ENCODE data around the gene NLRP2B.
"Not testable (repeated sequence)": the region's sequence is repeated elsewhere in the genome, so short reads cannot be mapped to it uniquely, and the experiment has no call there.

NLRP2B gene

GRCh38 chrX:57680160-57680559 is at the start of gene NLRP2B:
Gene NLRP2B, minus strand, starts transcription at chrX:57680260.
- DNase-seq (ENCODE audit: low read depth in 2 of 2): no peak

- DNase-seq (ENCODE audit: low read depth in 2 of 2): not testable (repeated sequence)
These were observed 45.9 kb upstream of the NLRP2B start for GRCh38 chrX:57725995-57726394.

DNA sequence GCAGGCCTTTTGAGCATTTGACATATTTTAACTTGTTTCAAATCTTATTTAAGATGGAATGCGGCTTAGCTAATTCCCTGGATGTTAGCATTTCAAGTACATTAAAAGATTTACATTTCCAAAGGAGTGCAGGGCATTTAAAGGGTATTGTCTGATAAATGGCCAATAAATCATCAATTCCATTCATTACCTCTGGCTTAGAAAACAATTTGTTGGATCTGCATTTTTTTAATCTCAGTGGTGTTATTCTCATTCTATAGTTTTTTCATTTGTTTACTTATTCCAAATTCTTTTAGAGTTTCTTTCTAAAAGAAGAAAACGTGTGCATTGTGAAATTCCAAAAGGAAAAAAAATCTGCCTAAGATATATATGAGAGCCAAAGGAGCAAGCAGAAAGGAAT is 1.3 kb upstream of the NLRP2B start:
- DNase-seq (ENCODE audit: low read depth in 2 of 2): no peak

DNA sequence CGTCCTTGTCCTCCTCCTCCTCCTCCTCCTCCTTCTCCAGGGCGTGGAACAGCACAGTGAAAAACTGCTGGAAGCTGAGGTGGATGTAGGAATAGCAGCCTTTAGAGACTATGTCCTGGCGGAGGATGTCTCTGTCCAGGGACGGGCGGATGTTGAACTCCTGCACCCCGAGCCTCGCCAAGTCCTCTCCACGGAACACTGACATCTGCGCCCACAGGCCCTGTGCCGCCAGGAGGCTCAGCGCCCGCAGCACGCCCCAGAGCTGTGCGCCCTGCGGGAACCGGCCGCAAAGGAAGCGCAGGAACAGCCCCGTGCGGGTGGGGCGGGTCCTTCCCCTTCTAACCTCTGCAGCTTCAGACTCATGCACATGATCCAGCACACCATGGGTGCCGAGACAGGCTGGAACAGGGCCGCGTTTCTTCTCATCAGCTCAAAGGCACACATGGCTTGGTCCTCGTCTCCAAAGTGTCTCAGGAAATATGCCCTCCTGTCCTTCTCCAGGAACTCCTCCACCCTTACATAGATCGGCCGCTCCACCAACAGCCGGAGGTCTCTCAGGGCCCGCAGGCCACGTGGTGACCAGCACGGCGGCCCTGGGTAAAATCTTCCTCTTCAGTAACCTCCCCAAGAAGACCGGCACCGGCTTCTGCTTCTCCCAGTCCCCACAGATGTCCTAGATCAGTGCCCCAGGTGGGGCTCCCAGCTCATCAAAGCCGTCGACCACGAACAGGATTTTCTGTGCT is 1.2 kb downstream of the NLRP2B start:
- no peak for DNase-seq (ENCODE audit: low read depth in 2 of 2)

DNA sequence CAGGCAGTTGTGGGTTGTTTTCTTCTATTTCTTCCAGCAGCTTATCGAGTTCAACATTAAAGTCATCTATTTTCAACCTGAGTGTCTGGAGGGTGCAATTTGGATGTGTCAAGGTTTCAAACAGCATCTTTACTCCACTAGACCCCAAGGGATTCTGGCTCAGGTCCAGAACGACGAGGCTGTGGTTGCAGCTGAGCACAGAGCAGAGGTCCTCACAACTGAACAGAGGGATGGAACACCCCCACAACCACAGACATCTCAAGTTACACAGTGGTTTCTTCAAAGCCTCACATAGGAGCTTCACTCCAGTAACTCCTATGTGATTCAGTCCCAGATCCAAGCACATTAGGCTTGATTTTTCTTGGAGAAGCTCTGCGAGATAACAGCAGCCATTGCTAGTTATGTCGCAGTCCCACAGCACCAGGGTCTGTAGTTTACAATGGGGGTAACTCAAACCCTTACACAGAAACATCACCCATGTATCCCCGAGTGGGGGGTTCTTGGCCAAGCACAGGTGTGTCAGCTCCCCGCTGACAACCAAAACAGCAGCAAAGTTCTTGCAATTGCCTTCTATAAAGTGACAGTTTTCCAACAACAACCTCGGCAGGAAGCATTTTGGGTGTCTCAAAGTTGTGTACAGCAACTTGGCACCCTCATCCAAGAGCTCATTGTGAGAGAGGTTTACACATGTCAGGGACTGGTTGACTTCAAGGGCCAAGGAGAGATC is 2.8 kb downstream of the NLRP2B start:
- DNase-seq (ENCODE audit: low read depth in 2 of 2): no peak

DNA sequence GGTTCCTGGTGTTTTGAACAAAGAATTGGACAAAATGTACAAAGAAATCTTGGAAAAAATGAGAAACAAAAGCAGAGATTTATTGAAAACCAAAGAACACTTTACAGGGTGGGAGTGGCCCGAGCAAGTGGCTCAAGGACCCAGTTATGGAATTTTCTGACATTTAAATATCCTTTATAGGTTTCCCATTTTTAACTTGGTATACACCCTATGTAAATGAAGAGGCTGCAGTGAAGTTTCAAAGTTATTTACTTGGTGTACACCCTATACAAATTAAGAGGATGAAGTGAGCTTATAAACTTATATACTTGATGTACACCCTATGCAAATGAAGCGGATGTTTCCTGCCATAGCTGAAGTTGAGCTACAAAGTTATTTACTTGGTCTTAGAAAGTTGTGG is 4.7 kb downstream of the NLRP2B start:
- DNase-seq (ENCODE audit: low read depth in 2 of 2): no peak

GRCh38 chrX:57674861-57675260 is 5.2 kb downstream of the NLRP2B start:
- no peak for DNase-seq (ENCODE audit: low read depth in 2 of 2)

GRCh38 chrX:57669961-57670360 is 10.1 kb downstream of the NLRP2B start:
- DNase-seq (ENCODE audit: low read depth in 2 of 2): no peak

- DNase-seq (ENCODE audit: low read depth in 2 of 2): no peak
These were observed 13.1 kb downstream of the NLRP2B start for GRCh38 chrX:57667010-57667409.

DNA sequence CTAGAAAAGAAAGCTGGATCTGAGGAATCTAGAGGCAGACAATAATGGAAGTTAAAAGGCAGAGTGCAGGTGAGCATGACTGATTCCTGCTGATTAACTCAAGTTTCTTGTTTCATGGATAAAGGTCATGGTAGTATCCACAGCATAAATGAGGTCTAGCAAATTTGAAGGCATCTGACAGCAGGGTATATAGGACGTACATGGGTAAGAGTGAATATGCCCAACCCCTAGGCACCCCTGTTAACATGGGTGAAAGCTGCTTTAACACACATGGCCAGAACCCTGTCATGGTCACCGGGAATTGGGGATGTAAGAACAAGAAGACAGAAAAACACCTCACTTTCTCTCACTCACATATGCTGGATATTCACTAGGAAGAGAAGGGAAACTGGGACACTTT is 25.0 kb downstream of the NLRP2B start:
- no peak for DNase-seq (ENCODE audit: low read depth in 2 of 2)

GRCh38 chrX:57652705-57653104 is 27.4 kb downstream of the NLRP2B start:
- DNase-seq (ENCODE audit: low read depth in 2 of 2): no peak

DNA sequence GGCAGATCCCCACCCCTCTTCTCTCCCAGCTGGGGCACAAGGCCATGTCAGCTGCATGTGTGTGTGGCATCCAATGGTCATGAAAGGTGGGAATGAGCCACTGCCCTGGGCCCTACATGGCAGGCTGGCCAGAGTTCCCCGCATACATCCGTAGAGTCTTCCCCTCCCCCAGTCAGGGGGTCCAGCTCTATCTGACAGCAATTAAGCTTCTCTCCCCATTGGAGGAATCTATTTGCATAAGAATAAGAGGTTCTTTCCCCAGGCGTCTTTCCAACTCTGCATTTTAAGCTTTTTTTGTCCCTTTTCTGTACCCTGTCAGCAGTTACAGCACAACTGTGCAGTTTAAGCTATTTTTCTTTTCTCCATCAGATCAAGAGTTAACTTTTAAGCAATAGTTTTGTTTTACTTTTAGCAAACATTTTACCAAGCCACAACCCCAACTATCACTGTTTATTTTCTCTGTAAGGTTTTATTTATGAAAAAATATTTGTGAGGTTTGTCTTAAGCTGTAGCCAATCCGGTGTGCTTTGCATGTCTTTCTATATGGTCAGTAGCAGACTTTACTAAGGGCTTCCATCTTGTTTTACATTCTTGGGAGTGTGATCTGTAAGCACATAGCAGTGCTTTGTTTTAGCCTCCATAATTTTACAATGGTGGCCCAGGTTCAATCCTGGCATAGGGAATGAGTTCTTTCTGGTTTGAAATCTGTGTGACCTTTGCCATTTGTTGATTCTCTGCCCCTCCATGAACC is 28.7 kb downstream of the NLRP2B start:
- no peak for DNase-seq (ENCODE audit: low read depth in 2 of 2)

- DNase-seq (ENCODE audit: low read depth in 2 of 2): no peak
These were observed 33.0 kb downstream of the NLRP2B start for GRCh38 chrX:57647020-57647419.

- DNase-seq (ENCODE audit: low read depth in 2 of 2): no peak
These were observed 36.4 kb downstream of the NLRP2B start for GRCh38 chrX:57643698-57644097.

GRCh38 chrX:57641338-57641737 is 38.7 kb downstream of the NLRP2B start:
- DNase-seq (ENCODE audit: low read depth in 2 of 2): no peak

GRCh38 chrX:57640674-57641016 is 39.4 kb downstream of the NLRP2B start:
- no peak for DNase-seq (ENCODE audit: low read depth in 2 of 2)

- DNase-seq (ENCODE audit: low read depth in 2 of 2): not testable (repeated sequence)
These were observed 50.6 kb downstream of the NLRP2B start for GRCh38 chrX:57629438-57629837.

Data from stimulated activated CD4-positive, alpha-beta T cell treated with anti-CD3 and anti-CD28 coated beads, Interleukin-4, amount 100 ng/mL, for 48 hours (primary cell).